SK-N-SH (cell line): Measurements from ENCODE around the gene PDZD2. TPM values are rescaled to one million over a fixed set of nuclear protein-coding genes. Genes with fewer than 3 reads are reported as not detected.

Experiments
- CTCF ChIA-PET: fragments of 300-600, 350-600 bp; formaldehyde crosslinking; extraction: SDS; loops from one replicate; lab custom pipeline; 2021; lab: Yijun Ruan, JAX
- POLR2A ChIA-PET: fragments of 350-600 bp; sonication (Branson Sonifier 250); formaldehyde crosslinking; extraction: SDS; loops from one replicate; lab custom pipeline; 2020; ENCODE audit warnings: antibody characterized with exemption, inconsistent platforms; lab: Yijun Ruan, JAX
- DNase-seq: peaks from one replicate; pipeline ENCODE4 v3.0.0; 2012
- H2AFZ ChIP-seq: fragments of 200-600 bp; sonication (generic); 2 replicates; pipeline ENCODE4 v1.8.1; 2016; ENCODE audit warnings: antibody characterized with exemption, mild to moderate bottlenecking, low read depth
- H3F3A ChIP-seq: fragments of 200-600 bp; sonication (generic); replicated peaks from 2 replicates; pipeline ENCODE3; 2016; ENCODE audit warnings: antibody characterized with exemption, mild to moderate bottlenecking; ENCODE audit not compliant: insufficient read depth
- H3K27ac ChIP-seq, 2 experiments: fragments of 200-500 bp in 1 of 2; fragments of 200-600 bp in 1 of 2; sonication (Bioruptor generic) in 1 of 2; sonication (generic), shearing (Covaris generic) in 1 of 2; 2 replicates each; pipeline versions ENCODE4 v1.5.1 to v1.6.1; 2014 to 2016; ENCODE audit warnings: low read depth in 2 of 2, inconsistent platforms in 1 of 2, low read length in 1 of 2, mild to moderate bottlenecking in 1 of 2, mixed read lengths in 1 of 2
- H3K27me3 ChIP-seq: fragments of 200-600 bp; sonication (generic), shearing (Covaris generic); 2 replicates; pipeline ENCODE4 v1.6.1; 2016; ENCODE audit warnings: mixed run types; ENCODE audit not compliant: insufficient read depth
- H3K36me3 ChIP-seq, 2 experiments: fragments of 200-500 bp in 1 of 2; fragments of 200-600 bp in 1 of 2; sonication (Bioruptor generic) in 1 of 2; sonication (generic) in 1 of 2; replicated peaks in 1 of 2; 2 replicates each; pipeline versions ENCODE3 to v1.5.1; 2014 to 2016; ENCODE audit warnings: low read length in 1 of 2, mild to moderate bottlenecking in 1 of 2; ENCODE audit not compliant: insufficient read depth in 2 of 2, control insufficient read depth in 1 of 2
- H3K4me1 ChIP-seq, 2 experiments: fragments of 200-500 bp in 1 of 2; fragments of 200-600 bp in 1 of 2; sonication (Bioruptor generic) in 1 of 2; sonication (generic), shearing (Covaris generic) in 1 of 2; 2 replicates each; pipeline versions ENCODE4 v1.5.1 to v1.6.1; 2014 to 2016; ENCODE audit warnings: low read depth in 1 of 2, low read length in 1 of 2, mixed run types in 1 of 2; ENCODE audit not compliant: insufficient read depth in 2 of 2, control insufficient read depth in 1 of 2
- H3K4me2 ChIP-seq: fragments of 200-600 bp; sonication (generic), shearing (Covaris generic); 2 replicates; pipeline ENCODE4 v1.6.1; 2017; ENCODE audit warnings: mixed run types
- H3K4me3 ChIP-seq, 2 experiments: fragments of 200-500 bp in 1 of 2; fragments of 200-600 bp in 1 of 2; sonication (Bioruptor generic) in 1 of 2; sonication (generic), shearing (Covaris generic) in 1 of 2; 2 replicates each; pipeline versions ENCODE4 v1.5.1 to v1.8.1; 2014 to 2016; ENCODE audit warnings: low read depth in 2 of 2, inconsistent platforms in 1 of 2, low read length in 1 of 2, mild to moderate bottlenecking in 1 of 2, mixed read lengths in 1 of 2, moderate library complexity in 1 of 2
- H3K79me2 ChIP-seq: fragments of 200-600 bp; sonication (generic); 2 replicates; pipeline ENCODE4 v1.8.1; 2017; ENCODE audit warnings: mild to moderate bottlenecking; ENCODE audit not compliant: insufficient read depth
- H3K9ac ChIP-seq: fragments of 200-600 bp; sonication (generic); 2 replicates; pipeline ENCODE4 v1.6.1; 2017; ENCODE audit warnings: mixed run types
- H3K9me2 ChIP-seq: fragments of 200-600 bp; sonication (generic); 2 replicates; pipeline ENCODE4 v1.6.1; 2017; ENCODE audit warnings: mixed run types
- H3K9me3 ChIP-seq: fragments of 200-600 bp; sonication (generic); 2 replicates; pipeline ENCODE4 v1.6.1; 2017; ENCODE audit warnings: mixed run types, mild to moderate bottlenecking, moderate library complexity
- H4K20me1 ChIP-seq: fragments of 200-600 bp; sonication (generic); 2 replicates; pipeline ENCODE4 v1.6.1; 2017; ENCODE audit warnings: mild to moderate bottlenecking, mixed run types; ENCODE audit not compliant: insufficient read depth
- CHD2 ChIP-seq: fragments of 150-350 bp; IDR thresholded peaks from 2 replicates; pipeline ENCODE4 v1.6.1; 2018; ENCODE audit warnings: low read length; ENCODE audit not compliant: partially characterized antibody
- FOSL2 ChIP-seq: IDR thresholded peaks from 2 replicates; pipeline ENCODE4 v1.4.0; 2012; ENCODE audit warnings: low read depth, mild to moderate bottlenecking, moderate library complexity, borderline replicate concordance
- FOXJ3 ChIP-seq: sonication (generic); formaldehyde crosslinking; IDR thresholded peaks from 2 replicates; pipeline ENCODE4 v1.5.1; 2020; ENCODE audit warnings: mild to moderate bottlenecking, missing genetic modification reagents
- MEF2A ChIP-seq: IDR thresholded peaks from 2 replicates; pipeline ENCODE4 v1.4.0; 2012; ENCODE audit warnings: low read depth, borderline replicate concordance
- MXI1 ChIP-seq: IDR thresholded peaks from 2 replicates; pipeline ENCODE4 v1.6.1; 2012; ENCODE audit warnings: mild to moderate bottlenecking, low read depth, low read length, improper control_type of control experiment
- NFIC ChIP-seq: IDR thresholded peaks from 2 replicates; pipeline ENCODE4 v1.4.0; 2012; ENCODE audit warnings: borderline replicate concordance
- NRF1 ChIP-seq: IDR thresholded peaks from 2 replicates; pipeline ENCODE4 v1.6.1; 2012; ENCODE audit warnings: low read depth, mild to moderate bottlenecking, low read length
- RFX5 ChIP-seq: IDR thresholded peaks from 2 replicates; pipeline ENCODE4 v1.6.1; 2012; ENCODE audit warnings: mild to moderate bottlenecking, improper control_type of control experiment, low read length
- RXRA ChIP-seq: IDR thresholded peaks from 2 replicates; pipeline ENCODE4 v1.4.0; 2012; ENCODE audit warnings: low read depth, mild to moderate bottlenecking, borderline replicate concordance
- SIN3A ChIP-seq: IDR thresholded peaks from 2 replicates; pipeline ENCODE4 v1.6.1; 2012; ENCODE audit warnings: low read depth, mild to moderate bottlenecking, low read length, moderate library complexity, borderline replicate concordance
- SMC3 ChIP-seq: IDR thresholded peaks from 2 replicates; pipeline ENCODE4 v1.6.1; 2012; ENCODE audit warnings: low read depth, low read length, improper control_type of control experiment
- TAF1 ChIP-seq: IDR thresholded peaks from 2 replicates; pipeline ENCODE4 v1.6.1; 2012; ENCODE audit warnings: low read depth, mild to moderate bottlenecking, low read length, moderate library complexity, borderline replicate concordance
- TCF12 ChIP-seq: IDR thresholded peaks from 2 replicates; pipeline ENCODE4 v1.4.0; 2012
- WGBS: methylation state at CpG from one replicate; pipeline ENCODE4 v1.1.6; 2017; ENCODE audit warnings: low lambda C conversion rate; 5-methylcytosine and 5-hydroxymethylcytosine counted together
- polyA plus RNA-seq, 3 experiments: library from polyadenylated mRNA; depleted of rRNA; stranded (reverse); fragments of >200 nt; gene quantifications; 2 replicates each; pipeline ENCODE4 v1.2.3, GENCODE V29; 2012
- TF ChIP-seq, protein P1 (sequence below): fragments of 200-600 bp; sonication (generic); IDR thresholded peaks from 2 replicates; pipeline ENCODE4 v1.6.1; 2017; ENCODE audit warnings: antibody characterized with exemption, mild to moderate bottlenecking, moderate library complexity
- TF ChIP-seq, protein P2 (sequence below): fragments of 150-350 bp; IDR thresholded peaks from 2 replicates; pipeline ENCODE4 v1.6.1; 2017; ENCODE audit warnings: antibody characterized with exemption, low read length, low read depth, borderline replicate concordance
- TF ChIP-seq, protein P3 (sequence below): IDR thresholded peaks from 2 replicates; pipeline ENCODE4; 2012

Gene PDZD2
- polyA plus RNA-seq, 1 of the 3 experiments (the other 2 are of a cell fraction), result 0.13 TPM

DNA sequence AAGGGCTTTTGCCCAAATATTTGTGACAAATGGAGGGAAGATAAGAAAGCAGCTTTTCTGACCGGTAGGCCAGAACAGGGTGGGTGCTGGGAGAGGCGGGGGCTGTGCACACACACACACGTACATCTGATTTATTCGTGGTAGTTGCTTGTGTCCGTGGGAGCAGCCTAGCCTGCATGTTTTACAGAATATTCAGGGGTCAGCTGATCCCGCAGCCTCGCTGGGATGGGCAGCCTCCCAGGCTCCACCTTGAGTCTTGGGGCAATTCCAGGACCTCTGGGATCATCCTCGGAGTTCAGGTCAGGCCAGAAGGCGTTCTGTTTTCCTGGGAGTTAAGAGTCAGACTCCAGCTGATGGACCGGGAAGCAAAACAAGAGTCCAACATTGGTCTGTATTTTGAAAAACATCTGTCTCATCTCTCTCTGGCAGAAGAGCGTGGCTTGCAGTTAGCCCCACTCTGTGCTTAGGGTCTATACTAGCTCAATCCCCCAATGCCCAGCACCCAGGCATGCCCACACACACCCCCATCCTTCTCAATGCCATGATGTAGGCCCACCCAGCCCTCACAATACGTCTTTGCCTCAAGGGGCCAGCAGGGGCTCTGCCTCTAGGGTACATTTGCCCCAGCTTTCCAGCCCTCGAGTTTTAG lies 324.6 kb downstream of the PDZD2 start (continued):
- TF ChIP-seq RXRA, result no peak
- no peak for TF ChIP-seq NRF1
- no peak for TF ChIP-seq TCF12
- no peak for TF ChIP-seq TAF1
- TF ChIP-seq FOSL2, result no peak

DNA sequence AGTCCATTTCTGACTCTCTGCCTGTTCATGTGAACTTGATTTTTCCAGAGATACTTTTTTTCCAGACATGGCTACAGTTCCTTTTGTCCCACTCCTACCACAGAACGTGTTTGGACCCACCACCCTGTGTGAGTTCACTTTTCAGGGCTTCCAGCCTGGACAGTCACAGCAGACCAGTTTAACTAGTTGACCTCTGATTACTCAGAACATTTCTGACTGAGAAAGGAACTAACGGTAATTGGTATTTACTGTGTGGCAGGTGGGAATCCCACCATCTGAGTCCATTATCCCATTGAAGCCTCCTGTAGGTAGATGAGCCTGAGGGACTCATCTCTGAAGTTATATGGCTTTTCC lies 325.1 kb downstream of the PDZD2 start:
- CTCF ChIA-PET, result no interaction called here
- Histone ChIP-seq H2AFZ (no peak overlapping the region), H3K9me3 (no peaks in the 10 kb centered on the region), H3K36me3 (no peaks in the 10 kb centered on the region), H3K79me2 (no peaks in the 10 kb centered on the region), H3K9ac (no peak overlapping the region), H3K4me2 (no peak overlapping the region), H3K4me1 (peaks cover 0 to 18% of the 10 kb centered on the region in 2 experiments; a peak in 1 of 4 replicates), H3K27me3 (peaks cover 12% of the 10 kb centered on the region), H3K4me3 (no peak overlapping the region), H3F3A (no peaks in the 10 kb centered on the region), H3K27ac (no peak overlapping the region; a peak in 1 of 4 replicates), H3K9me2 (no peaks in the 10 kb centered on the region), H4K20me1 (no peaks in the 10 kb centered on the region)
- DNase-seq, result no peak
- 48% methylated on average over 2 of the region's 2 CpGs for WGBS
- POLR2A ChIA-PET, result no interaction called here
- TF ChIP-seq, protein P1, sequence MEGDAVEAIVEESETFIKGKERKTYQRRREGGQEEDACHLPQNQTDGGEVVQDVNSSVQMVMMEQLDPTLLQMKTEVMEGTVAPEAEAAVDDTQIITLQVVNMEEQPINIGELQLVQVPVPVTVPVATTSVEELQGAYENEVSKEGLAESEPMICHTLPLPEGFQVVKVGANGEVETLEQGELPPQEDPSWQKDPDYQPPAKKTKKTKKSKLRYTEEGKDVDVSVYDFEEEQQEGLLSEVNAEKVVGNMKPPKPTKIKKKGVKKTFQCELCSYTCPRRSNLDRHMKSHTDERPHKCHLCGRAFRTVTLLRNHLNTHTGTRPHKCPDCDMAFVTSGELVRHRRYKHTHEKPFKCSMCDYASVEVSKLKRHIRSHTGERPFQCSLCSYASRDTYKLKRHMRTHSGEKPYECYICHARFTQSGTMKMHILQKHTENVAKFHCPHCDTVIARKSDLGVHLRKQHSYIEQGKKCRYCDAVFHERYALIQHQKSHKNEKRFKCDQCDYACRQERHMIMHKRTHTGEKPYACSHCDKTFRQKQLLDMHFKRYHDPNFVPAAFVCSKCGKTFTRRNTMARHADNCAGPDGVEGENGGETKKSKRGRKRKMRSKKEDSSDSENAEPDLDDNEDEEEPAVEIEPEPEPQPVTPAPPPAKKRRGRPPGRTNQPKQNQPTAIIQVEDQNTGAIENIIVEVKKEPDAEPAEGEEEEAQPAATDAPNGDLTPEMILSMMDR, result no peak
- TF ChIP-seq MXI1 (no peak), FOXJ3 (no peak), CHD2 (no peak), RFX5 (no peak), SMC3 (no peak), MEF2A (no peak), NFIC (no peak), SIN3A (no peak)
- TF ChIP-seq, protein P2, sequence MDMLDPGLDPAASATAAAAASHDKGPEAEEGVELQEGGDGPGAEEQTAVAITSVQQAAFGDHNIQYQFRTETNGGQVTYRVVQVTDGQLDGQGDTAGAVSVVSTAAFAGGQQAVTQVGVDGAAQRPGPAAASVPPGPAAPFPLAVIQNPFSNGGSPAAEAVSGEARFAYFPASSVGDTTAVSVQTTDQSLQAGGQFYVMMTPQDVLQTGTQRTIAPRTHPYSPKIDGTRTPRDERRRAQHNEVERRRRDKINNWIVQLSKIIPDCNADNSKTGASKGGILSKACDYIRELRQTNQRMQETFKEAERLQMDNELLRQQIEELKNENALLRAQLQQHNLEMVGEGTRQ, result no peak

DNA sequence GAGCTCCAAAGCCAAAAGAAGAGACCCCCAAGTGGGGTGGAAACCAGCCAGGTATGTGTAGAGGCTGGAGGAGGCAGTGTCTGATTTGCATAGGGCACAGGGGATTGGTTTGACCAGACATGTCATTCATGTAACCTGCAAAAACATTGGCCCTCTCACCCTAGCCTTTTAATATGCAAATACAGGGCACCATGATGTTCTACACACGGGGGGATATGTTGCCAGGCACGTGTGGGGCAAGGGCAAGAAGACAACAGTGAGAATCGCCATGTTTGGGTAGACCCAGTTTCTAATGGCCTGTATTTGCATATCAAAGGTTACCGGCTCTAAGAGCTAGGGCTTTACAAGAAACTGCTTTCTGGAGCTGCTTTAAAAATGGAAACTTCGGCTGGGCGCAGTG lies 326.3 kb downstream of the PDZD2 start:
- no peak for DNase-seq
- no peak overlapping the region for H3K4me2 ChIP-seq
- H3K9me3 ChIP-seq, result no peaks in the 10 kb centered on the region
- CTCF ChIA-PET, result no interaction called here
- H4K20me1 ChIP-seq, result no peaks in the 10 kb centered on the region
- no peaks in the 10 kb centered on the region for H3K36me3 ChIP-seq
- TF ChIP-seq FOXJ3, result no peak
- TF ChIP-seq, protein P1, result no peak
- TF ChIP-seq, protein P3, sequence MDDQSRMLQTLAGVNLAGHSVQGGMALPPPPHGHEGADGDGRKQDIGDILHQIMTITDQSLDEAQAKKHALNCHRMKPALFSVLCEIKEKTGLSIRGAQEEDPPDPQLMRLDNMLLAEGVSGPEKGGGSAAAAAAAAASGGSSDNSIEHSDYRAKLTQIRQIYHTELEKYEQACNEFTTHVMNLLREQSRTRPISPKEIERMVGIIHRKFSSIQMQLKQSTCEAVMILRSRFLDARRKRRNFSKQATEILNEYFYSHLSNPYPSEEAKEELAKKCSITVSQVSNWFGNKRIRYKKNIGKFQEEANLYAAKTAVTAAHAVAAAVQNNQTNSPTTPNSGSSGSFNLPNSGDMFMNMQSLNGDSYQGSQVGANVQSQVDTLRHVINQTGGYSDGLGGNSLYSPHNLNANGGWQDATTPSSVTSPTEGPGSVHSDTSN, result no peak
- H3F3A ChIP-seq, result no peaks in the 10 kb centered on the region
- no peaks in the 10 kb centered on the region for H3K79me2 ChIP-seq
- H3K4me1 ChIP-seq, result peaks cover 0 to 18% of the 10 kb centered on the region in 2 experiments; a peak in 1 of 4 replicates
- H3K27ac ChIP-seq, result no peak overlapping the region
- POLR2A ChIA-PET, result no interaction called here
- no peak overlapping the region for H3K9ac ChIP-seq
- no peak overlapping the region for H3K4me3 ChIP-seq
- H2AFZ ChIP-seq, result no peak overlapping the region
- H3K27me3 ChIP-seq, result peaks cover 12% of the 10 kb centered on the region
- 54% methylated on average over 6 of the region's 6 CpGs for WGBS
- no peaks in the 10 kb centered on the region for H3K9me2 ChIP-seq
